GM03348 (cell line): ENCODE results near the gene SDK2.
A peak's percentile ranks its signal among the peaks of the same experiment; 100 is the strongest.

Source experiments
- DNase-seq: peaks from one replicate; pipeline ENCODE4 v3.0.0; 2012; ENCODE audit warnings: low spot score

The SDK2 gene

GRCh38 chr17:73644145-73645049 lies at the start of gene SDK2:
Gene SDK2 (minus strand): TSS chr17:73644445. CDS start chr17:73644088, 357 bp downstream.
- peak; percentile 51 for DNase-seq

GRCh38 chr17:73693071-73693470 lies 48.8 kb upstream of the SDK2 start:
- no peak for DNase-seq

GRCh38 chr17:73691321-73691766 lies 47.1 kb upstream of the SDK2 start:
- DNase-seq = no peak

GRCh38 chr17:73690676-73691075 lies 46.4 kb upstream of the SDK2 start:
- no peak for DNase-seq

- no peak for DNase-seq
Observed at GRCh38 chr17:73689596-73690275, 45.5 kb upstream of the SDK2 start.

GRCh38 chr17:73686961-73687360 lies 42.7 kb upstream of the SDK2 start:
- DNase-seq = no peak

GRCh38 chr17:73686126-73686525 lies 41.9 kb upstream of the SDK2 start:
- no peak for DNase-seq

- DNase-seq = no peak
Observed at GRCh38 chr17:73684183-73684582, 39.9 kb upstream of the SDK2 start.

- no peak for DNase-seq
Observed at GRCh38 chr17:73683771-73684170, 39.5 kb upstream of the SDK2 start.

GRCh38 chr17:73681946-73682345 lies 37.7 kb upstream of the SDK2 start:
- DNase-seq = no peak

GRCh38 chr17:73679476-73679875 lies 35.2 kb upstream of the SDK2 start:
- DNase-seq = no peak

- no peak for DNase-seq
Observed at GRCh38 chr17:73678999-73679398, 34.8 kb upstream of the SDK2 start.

- DNase-seq = no peak
Observed at GRCh38 chr17:73669771-73670170, 25.5 kb upstream of the SDK2 start.

- no peak for DNase-seq
Observed at GRCh38 chr17:73667181-73667959, 23.1 kb upstream of the SDK2 start.

GRCh38 chr17:73663614-73664013 lies 19.4 kb upstream of the SDK2 start:
- DNase-seq = no peak

GRCh38 chr17:73660366-73660765 lies 16.1 kb upstream of the SDK2 start:
- DNase-seq = no peak

GRCh38 chr17:73658821-73659515 lies 14.7 kb upstream of the SDK2 start:
- DNase-seq = no peak

GRCh38 chr17:73657473-73658116 lies 13.3 kb upstream of the SDK2 start:
- DNase-seq = no peak

- no peak for DNase-seq
Observed at GRCh38 chr17:73654241-73654640, 10.0 kb upstream of the SDK2 start.

GRCh38 chr17:73653810-73654209 lies 9.6 kb upstream of the SDK2 start:
- no peak for DNase-seq

GRCh38 chr17:73652886-73653480 lies 8.7 kb upstream of the SDK2 start:
- DNase-seq = no peak
